Fibroblast of lung (primary cell): ENCODE measurements around the gene NAIF1.

Experiments used
- EZH2 ChIP-seq: IDR thresholded peaks from 2 replicates; pipeline ENCODE4 v1.5.1; 2012; ENCODE audit warnings: low read length, control low read depth, mild to moderate bottlenecking; ENCODE audit errors: missing control alignments
- TF ChIP-seq, protein P1 (sequence below), 2 donors: IDR thresholded peaks in 1 of 2; conservative IDR thresholded peaks in 1 of 2; 1 replicate in 1 of 2; 2 replicates in 1 of 2; pipeline ENCODE4 v1.5.1; 2011 to 2012; ENCODE audit warnings: low read length in 2 of 2, control low read depth in 1 of 2, inconsistent platforms in 1 of 2, low read depth in 1 of 2, mild to moderate bottlenecking in 1 of 2

DNA sequence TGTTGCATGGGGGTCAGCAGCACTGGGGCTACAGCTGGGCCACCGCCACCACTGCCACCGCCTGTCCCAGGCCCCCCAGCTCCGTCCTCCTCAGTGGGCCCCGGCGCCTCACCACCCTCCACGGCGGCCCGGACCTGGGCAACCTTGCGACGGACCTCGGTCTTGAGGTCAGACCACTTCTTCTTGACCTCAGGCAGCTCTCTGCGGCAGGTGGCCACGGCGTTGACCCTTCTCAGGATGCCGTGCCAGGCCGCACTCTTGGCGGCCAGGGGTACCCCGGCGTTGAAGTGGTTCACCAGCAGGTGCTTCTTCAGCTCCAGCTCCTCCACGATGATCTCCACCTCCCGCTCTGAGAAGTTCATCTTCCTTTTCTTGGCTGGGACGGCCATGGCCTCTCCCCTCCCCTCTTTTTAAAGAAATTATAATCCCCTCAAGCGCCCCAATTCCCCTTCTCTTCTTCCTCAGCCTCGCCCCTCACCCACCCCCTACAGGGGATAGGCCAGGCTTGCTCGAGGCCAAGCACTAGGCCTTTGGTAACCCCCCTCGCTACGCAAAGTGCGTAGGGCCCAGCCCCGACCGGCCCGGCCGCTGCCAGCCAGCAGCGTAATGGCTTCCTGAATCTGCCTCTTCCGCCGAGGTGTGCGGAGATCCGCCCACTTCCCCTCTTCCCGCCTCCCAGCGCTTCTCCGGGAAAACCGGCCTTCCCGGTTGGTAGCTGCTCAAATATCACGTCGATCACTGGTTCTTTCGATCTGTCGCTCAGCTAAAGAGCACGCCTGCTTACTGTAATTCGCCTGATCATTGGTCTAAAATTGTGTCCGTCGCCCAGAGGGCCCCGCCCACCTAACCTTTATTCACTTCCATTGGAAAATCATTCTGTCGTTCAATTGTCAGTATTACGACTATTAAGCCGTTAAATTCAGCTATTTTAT lies at the start of gene NAIF1:
- TF ChIP-seq, protein P1, sequence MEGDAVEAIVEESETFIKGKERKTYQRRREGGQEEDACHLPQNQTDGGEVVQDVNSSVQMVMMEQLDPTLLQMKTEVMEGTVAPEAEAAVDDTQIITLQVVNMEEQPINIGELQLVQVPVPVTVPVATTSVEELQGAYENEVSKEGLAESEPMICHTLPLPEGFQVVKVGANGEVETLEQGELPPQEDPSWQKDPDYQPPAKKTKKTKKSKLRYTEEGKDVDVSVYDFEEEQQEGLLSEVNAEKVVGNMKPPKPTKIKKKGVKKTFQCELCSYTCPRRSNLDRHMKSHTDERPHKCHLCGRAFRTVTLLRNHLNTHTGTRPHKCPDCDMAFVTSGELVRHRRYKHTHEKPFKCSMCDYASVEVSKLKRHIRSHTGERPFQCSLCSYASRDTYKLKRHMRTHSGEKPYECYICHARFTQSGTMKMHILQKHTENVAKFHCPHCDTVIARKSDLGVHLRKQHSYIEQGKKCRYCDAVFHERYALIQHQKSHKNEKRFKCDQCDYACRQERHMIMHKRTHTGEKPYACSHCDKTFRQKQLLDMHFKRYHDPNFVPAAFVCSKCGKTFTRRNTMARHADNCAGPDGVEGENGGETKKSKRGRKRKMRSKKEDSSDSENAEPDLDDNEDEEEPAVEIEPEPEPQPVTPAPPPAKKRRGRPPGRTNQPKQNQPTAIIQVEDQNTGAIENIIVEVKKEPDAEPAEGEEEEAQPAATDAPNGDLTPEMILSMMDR (conservative IDR thresholded peaks at IDR 0.05 in 1 of 2, IDR thresholded peaks at IDR 0.05 in 1 of 2; ENCODE audit: low read depth in 1 of 2, low read length in 2 of 2): no peak
- no peak for TF ChIP-seq EZH2
